Brain microvascular endothelial cell (primary cell): Measurements from ENCODE around the gene SNX33.
"Not testable (repeated sequence)": the region's sequence is repeated elsewhere in the genome, so short reads cannot be mapped to it uniquely, and the experiment has no call there.

Source experiments
- DNase-seq: peaks from one replicate; pipeline ENCODE4 v3.0.0-alpha.2; 2020
- H3K27ac ChIP-seq: fragments of 250-450 bp; sonication (Bioruptor Pico); 2 replicates; pipeline ENCODE4 v1.5.1; 2020; ENCODE audit warnings: mild to moderate bottlenecking, moderate library complexity
- H3K27me3 ChIP-seq: fragments of 250-450 bp; sonication (Bioruptor Pico); replicated peaks from 2 replicates; pipeline ENCODE4 v1.5.1; 2020; ENCODE audit warnings: mild to moderate bottlenecking
- H3K36me3 ChIP-seq: fragments of 250-450 bp; sonication (Bioruptor Pico); replicated peaks from 2 replicates; pipeline ENCODE4 v1.5.1; 2020; ENCODE audit warnings: mild to moderate bottlenecking
- H3K4me3 ChIP-seq: 2 replicates; pipeline ENCODE4 v1.5.1; 2011; ENCODE audit warnings: low read depth, mild to moderate bottlenecking, control low read depth, low read length, moderate library complexity
- CTCF ChIP-seq: IDR thresholded peaks from 2 replicates; pipeline ENCODE4 v1.5.1; 2011; ENCODE audit warnings: low read depth, mild to moderate bottlenecking, moderate library complexity, low read length, control low read depth, inconsistent platforms; ENCODE audit errors: missing control alignments
- in situ Hi-C: cut with HindIII; loops from 2 replicates; pipeline ENCODE4 v1.10.0; 2017; ENCODE audit warnings: low sequenced_read_pairs, low pct_ligation_motif_present

SNX33 gene

GRCh38 chr15:75696854-75697259 lies 49.1 kb downstream of the SNX33 start:
- no peak for DNase-seq
- no peak overlapping the region for H3K27ac ChIP-seq
- in situ Hi-C loops: no loop called here
- H3K36me3 ChIP-seq: no peaks in the 10 kb centered on the region
- H3K27me3 ChIP-seq: no peaks in the 10 kb centered on the region
- no peak overlapping the region for H3K4me3 ChIP-seq
- TF ChIP-seq CTCF: no peak

GRCh38 chr15:75697523-75697922 lies 49.8 kb downstream of the SNX33 start:
- H3K36me3 ChIP-seq: no peaks in the 10 kb centered on the region
- no peak overlapping the region for H3K27ac ChIP-seq
- no peaks in the 10 kb centered on the region for H3K27me3 ChIP-seq
- in situ Hi-C loops: no loop called here
- DNase-seq: no peak
- TF ChIP-seq CTCF: no peak
- H3K4me3 ChIP-seq: no peak overlapping the region

- in situ Hi-C loops: not testable (repeated sequence)
Measured at GRCh38 chr15:75697974-75698747, 50.4 kb downstream of the SNX33 start.

GRCh38 chr15:75699517-75699916 lies 51.8 kb downstream of the SNX33 start:
- in situ Hi-C loops, H3K4me3 ChIP-seq, H3K36me3 ChIP-seq, DNase-seq, H3K27me3 ChIP-seq, H3K27ac ChIP-seq: not testable (repeated sequence)

More at GRCh38 chr15:75697974-75698747, 50.4 kb downstream of the SNX33 start:
- not testable (repeated sequence) for H3K4me3 ChIP-seq, H3K27ac ChIP-seq, DNase-seq, H3K27me3 ChIP-seq, H3K36me3 ChIP-seq

- peak overlapping the region; percentile 63 for H3K27ac ChIP-seq
- peak; percentile 74 for DNase-seq
- H3K27me3 ChIP-seq: not testable (repeated sequence)
Measured at GRCh38 chr15:75699961-75700874, 52.5 kb downstream of the SNX33 start.

GRCh38 chr15:75701071-75702003 lies 53.6 kb downstream of the SNX33 start:
- DNase-seq, H3K4me3 ChIP-seq, H3K27me3 ChIP-seq, H3K36me3 ChIP-seq, in situ Hi-C loops: not testable (repeated sequence)
- H3K27ac ChIP-seq: peak overlapping the region; percentile 63

More at GRCh38 chr15:75699961-75700874, 52.5 kb downstream of the SNX33 start:
- in situ Hi-C loops, H3K36me3 ChIP-seq, H3K4me3 ChIP-seq: not testable (repeated sequence)

- H3K36me3 ChIP-seq: no peaks in the 10 kb centered on the region
- H3K27ac ChIP-seq: no peak overlapping the region
- no peak overlapping the region for H3K4me3 ChIP-seq
- no peak for TF ChIP-seq CTCF
- H3K27me3 ChIP-seq: no peaks in the 10 kb centered on the region
- DNase-seq: no peak
- in situ Hi-C loops: no loop called here
Measured at GRCh38 chr15:75702436-75702835, 54.7 kb downstream of the SNX33 start.

GRCh38 chr15:75703440-75704262 lies 55.9 kb downstream of the SNX33 start:
- H3K27ac ChIP-seq, H3K4me3 ChIP-seq, DNase-seq, H3K27me3 ChIP-seq, in situ Hi-C loops, H3K36me3 ChIP-seq: not testable (repeated sequence)
